Panc1 (cell line): Measurements from ENCODE around the gene CPAMD8. TPM values are rescaled to one million over a fixed set of nuclear protein-coding genes. Genes with fewer than 3 reads are reported as not detected.

Source experiments
- ATAC-seq: fragments of 200-7000 bp; cut with Tn5 transposase; 2 replicates; pipeline ENCODE4 v1.9.1; 2020; ENCODE audit warnings: mild to moderate bottlenecking, moderate library complexity
- BruUV-seq: library from RNA; stranded (reverse); fragments of 400-500 nt; replicated peaks from 2 replicates; lab custom pipeline; 2021; lab: Mats Ljungman, UMichigan
- CTCF ChIA-PET: fragments of 300-600 bp; sonication (Branson Sonifier 250); formaldehyde crosslinking; loops from one replicate; lab custom pipeline; 2022; ENCODE audit warnings: antibody characterized with exemption; lab: Charles Lee
- POLR2A ChIA-PET: fragments of 300-600 bp; sonication (Branson Sonifier 250); formaldehyde crosslinking; loops from one replicate; lab custom pipeline; 2022; ENCODE audit warnings: antibody characterized with exemption; lab: Charles Lee
- DNase-seq: peaks from one replicate; pipeline ENCODE4 v3.0.0-alpha.2; 2010; ENCODE audit warnings: low read depth, low spot score
- H3K27ac ChIP-seq: 2 replicates; pipeline ENCODE4 v1.5.1; 2011; ENCODE audit warnings: mild to moderate bottlenecking, low read length, inconsistent platforms
- H3K27me3 ChIP-seq: fragments of 200-500 bp; sonication (Bioruptor generic); 2 replicates; pipeline ENCODE4 v1.6.0; 2014; ENCODE audit warnings: low read length, inconsistent platforms; ENCODE audit not compliant: control insufficient read depth, insufficient read depth
- H3K36me3 ChIP-seq: fragments of 200-500 bp; sonication (Bioruptor generic); 2 replicates; pipeline ENCODE4 v1.5.1; 2014; ENCODE audit warnings: inconsistent platforms, mild to moderate bottlenecking, low read length, moderate library complexity; ENCODE audit not compliant: control insufficient read depth, insufficient read depth
- H3K4me1 ChIP-seq: 2 replicates; pipeline ENCODE4 v1.5.1; 2011; ENCODE audit warnings: inconsistent platforms, mild to moderate bottlenecking, low read length, moderate library complexity; ENCODE audit not compliant: control insufficient read depth, insufficient read depth
- H3K4me3 ChIP-seq, 2 experiments: 2 replicates each; pipeline ENCODE4 v1.5.1; 2011 to 2012; ENCODE audit warnings: low read depth in 2 of 2, low read length in 2 of 2, mild to moderate bottlenecking in 2 of 2, inconsistent platforms in 1 of 2, moderate library complexity in 1 of 2
- H3K9me3 ChIP-seq: fragments of 200-500 bp; sonication (Bioruptor generic); 2 replicates; pipeline ENCODE4 v1.5.1; 2014; ENCODE audit warnings: low read depth, mild to moderate bottlenecking, inconsistent platforms, low read length, moderate library complexity; ENCODE audit not compliant: control insufficient read depth, insufficient read depth
- POLR2AphosphoS5 ChIP-seq: IDR thresholded peaks from 2 replicates; pipeline ENCODE4 v1.6.1; 2012; ENCODE audit warnings: mild to moderate bottlenecking, low read depth, low read length, moderate library complexity
- SIN3A ChIP-seq: IDR thresholded peaks from 2 replicates; pipeline ENCODE4 v1.6.1; 2012; ENCODE audit warnings: low read depth, mild to moderate bottlenecking, low read length, moderate library complexity, borderline replicate concordance; ENCODE audit not compliant: insufficient read depth
- TCF7L2 ChIP-seq: IDR thresholded peaks from 2 replicates; pipeline ENCODE4 v1.6.1; 2011; ENCODE audit warnings: mild to moderate bottlenecking, low read depth, low read length, inconsistent platforms
- in situ Hi-C: cut with HindIII; loops from 2 replicates; pipeline ENCODE4 v1.10.0; 2016; ENCODE audit warnings: low sequenced_read_pairs, low pct_unique_long_range_greater_than_20kb
- intact Hi-C: fragments of 100-400 bp; cut with micrococcal nuclease; formaldehyde crosslinking; loops from one replicate; pipeline ENCODE4 v1.10.0; 2022; ENCODE audit not compliant: unreplicated experiment
- total RNA-seq: library from RNA; stranded (reverse); gene quantifications from one replicate; pipeline ENCODE4 v1.2.1, GENCODE V29; 2021; ENCODE audit not compliant: unreplicated experiment
- TF ChIP-seq, protein P1 (sequence below), 2 experiments: IDR thresholded peaks; 2 replicates each; pipeline ENCODE4 v1.6.1; 2011 to 2012; ENCODE audit warnings: low read depth in 2 of 2, control low read depth in 1 of 2, low read length in 1 of 2, mild to moderate bottlenecking in 1 of 2, moderate library complexity in 1 of 2; ENCODE audit not compliant: insufficient read depth in 1 of 2
- TF ChIP-seq, protein P2 (sequence below): fragments of 450-650 bp; IDR thresholded peaks from 2 replicates; pipeline ENCODE4 v1.5.1; 2017; ENCODE audit warnings: mild to moderate bottlenecking

The CPAMD8 gene
- total RNA-seq, 1 experiment from 2014 or later, result 2.0 TPM

DNA sequence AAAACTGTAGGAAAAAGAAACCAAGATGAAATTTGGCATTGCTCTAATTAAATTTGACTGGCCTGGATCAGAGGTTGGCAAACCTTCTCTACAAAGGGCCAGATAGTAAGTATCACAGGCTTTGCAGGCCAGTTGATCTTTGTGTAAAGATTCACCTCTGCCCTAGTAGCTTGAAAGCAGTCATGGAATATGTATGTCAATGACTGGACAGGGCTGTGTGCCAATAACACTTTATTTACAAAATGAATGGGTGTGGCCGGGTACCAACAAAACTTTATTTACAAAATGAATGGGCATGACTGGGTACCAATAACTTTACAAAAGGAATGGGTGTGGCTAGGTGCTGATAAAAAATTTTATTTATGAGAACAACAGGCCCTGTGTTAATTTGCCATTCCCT, 177.4 kb downstream of the CPAMD8 start:
- POLR2A ChIA-PET, result no interaction called here

DNA sequence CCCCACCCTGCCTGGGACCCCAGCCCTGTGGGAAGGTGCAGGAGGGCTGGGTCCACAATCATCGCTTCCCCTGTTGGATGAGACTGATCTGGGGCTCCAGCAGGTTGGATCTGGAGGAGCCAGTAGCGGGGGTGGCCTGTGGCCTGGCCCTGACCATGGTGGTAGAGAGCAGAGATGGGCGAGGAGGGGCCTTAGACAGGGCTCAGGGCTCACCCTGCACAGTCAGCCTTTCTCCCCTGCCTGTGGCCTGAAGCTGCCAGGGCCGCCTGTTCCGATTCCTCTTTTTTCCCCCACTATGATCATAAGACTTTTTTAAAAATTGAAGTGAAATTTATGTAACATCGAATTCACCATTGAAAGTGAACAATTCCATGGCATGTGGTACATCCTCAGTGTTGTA, 179.2 kb downstream of the CPAMD8 start:
- no peaks in the 10 kb centered on the region for H3K27me3 ChIP-seq
- in situ Hi-C loops (no loop called here), intact Hi-C loops (no loop called here)
- DNase-seq, result no peak
- H3K4me3 ChIP-seq, result no peak overlapping the region
- ATAC-seq, result no peak
- H3K27ac ChIP-seq, result no peak overlapping the region
- CTCF ChIA-PET, result no interaction called here
- TF ChIP-seq TCF7L2 (no peak), POLR2AphosphoS5 (no peak)
- BruUV-seq, result no TSS peak
- POLR2A ChIA-PET, result no interaction called here
- peaks cover 2% of the 10 kb centered on the region for H3K36me3 ChIP-seq
- no peaks in the 10 kb centered on the region for H3K9me3 ChIP-seq
- no peaks in the 10 kb centered on the region for H3K4me1 ChIP-seq

More for the DNA sequence above, 177.4 kb downstream of the CPAMD8 start:
- no peak overlapping the region for H3K27ac ChIP-seq
- H3K36me3 ChIP-seq, result peaks cover 2% of the 10 kb centered on the region
- CTCF ChIA-PET, result no interaction called here
- intact Hi-C loops, result no loop called here
- H3K4me1 ChIP-seq, result no peaks in the 10 kb centered on the region
- in situ Hi-C loops, result no loop called here
- H3K4me3 ChIP-seq, result no peak overlapping the region
- TF ChIP-seq TCF7L2 (no peak), SIN3A (no peak), POLR2AphosphoS5 (no peak)
- TF ChIP-seq, protein P1, sequence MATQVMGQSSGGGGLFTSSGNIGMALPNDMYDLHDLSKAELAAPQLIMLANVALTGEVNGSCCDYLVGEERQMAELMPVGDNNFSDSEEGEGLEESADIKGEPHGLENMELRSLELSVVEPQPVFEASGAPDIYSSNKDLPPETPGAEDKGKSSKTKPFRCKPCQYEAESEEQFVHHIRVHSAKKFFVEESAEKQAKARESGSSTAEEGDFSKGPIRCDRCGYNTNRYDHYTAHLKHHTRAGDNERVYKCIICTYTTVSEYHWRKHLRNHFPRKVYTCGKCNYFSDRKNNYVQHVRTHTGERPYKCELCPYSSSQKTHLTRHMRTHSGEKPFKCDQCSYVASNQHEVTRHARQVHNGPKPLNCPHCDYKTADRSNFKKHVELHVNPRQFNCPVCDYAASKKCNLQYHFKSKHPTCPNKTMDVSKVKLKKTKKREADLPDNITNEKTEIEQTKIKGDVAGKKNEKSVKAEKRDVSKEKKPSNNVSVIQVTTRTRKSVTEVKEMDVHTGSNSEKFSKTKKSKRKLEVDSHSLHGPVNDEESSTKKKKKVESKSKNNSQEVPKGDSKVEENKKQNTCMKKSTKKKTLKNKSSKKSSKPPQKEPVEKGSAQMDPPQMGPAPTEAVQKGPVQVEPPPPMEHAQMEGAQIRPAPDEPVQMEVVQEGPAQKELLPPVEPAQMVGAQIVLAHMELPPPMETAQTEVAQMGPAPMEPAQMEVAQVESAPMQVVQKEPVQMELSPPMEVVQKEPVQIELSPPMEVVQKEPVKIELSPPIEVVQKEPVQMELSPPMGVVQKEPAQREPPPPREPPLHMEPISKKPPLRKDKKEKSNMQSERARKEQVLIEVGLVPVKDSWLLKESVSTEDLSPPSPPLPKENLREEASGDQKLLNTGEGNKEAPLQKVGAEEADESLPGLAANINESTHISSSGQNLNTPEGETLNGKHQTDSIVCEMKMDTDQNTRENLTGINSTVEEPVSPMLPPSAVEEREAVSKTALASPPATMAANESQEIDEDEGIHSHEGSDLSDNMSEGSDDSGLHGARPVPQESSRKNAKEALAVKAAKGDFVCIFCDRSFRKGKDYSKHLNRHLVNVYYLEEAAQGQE (IDR thresholded peaks at IDR 0.05; ENCODE audit: insufficient read depth in 1 of 2, low read depth in 2 of 2, low read length in 1 of 2), result no peak
- TF ChIP-seq, protein P2, sequence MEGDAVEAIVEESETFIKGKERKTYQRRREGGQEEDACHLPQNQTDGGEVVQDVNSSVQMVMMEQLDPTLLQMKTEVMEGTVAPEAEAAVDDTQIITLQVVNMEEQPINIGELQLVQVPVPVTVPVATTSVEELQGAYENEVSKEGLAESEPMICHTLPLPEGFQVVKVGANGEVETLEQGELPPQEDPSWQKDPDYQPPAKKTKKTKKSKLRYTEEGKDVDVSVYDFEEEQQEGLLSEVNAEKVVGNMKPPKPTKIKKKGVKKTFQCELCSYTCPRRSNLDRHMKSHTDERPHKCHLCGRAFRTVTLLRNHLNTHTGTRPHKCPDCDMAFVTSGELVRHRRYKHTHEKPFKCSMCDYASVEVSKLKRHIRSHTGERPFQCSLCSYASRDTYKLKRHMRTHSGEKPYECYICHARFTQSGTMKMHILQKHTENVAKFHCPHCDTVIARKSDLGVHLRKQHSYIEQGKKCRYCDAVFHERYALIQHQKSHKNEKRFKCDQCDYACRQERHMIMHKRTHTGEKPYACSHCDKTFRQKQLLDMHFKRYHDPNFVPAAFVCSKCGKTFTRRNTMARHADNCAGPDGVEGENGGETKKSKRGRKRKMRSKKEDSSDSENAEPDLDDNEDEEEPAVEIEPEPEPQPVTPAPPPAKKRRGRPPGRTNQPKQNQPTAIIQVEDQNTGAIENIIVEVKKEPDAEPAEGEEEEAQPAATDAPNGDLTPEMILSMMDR, result no peak
- ATAC-seq, result no peak
- TSS peak; percentile 24 for BruUV-seq
- DNase-seq, result peak; percentile 47
- H3K27me3 ChIP-seq, result no peaks in the 10 kb centered on the region
- no peaks in the 10 kb centered on the region for H3K9me3 ChIP-seq

DNA sequence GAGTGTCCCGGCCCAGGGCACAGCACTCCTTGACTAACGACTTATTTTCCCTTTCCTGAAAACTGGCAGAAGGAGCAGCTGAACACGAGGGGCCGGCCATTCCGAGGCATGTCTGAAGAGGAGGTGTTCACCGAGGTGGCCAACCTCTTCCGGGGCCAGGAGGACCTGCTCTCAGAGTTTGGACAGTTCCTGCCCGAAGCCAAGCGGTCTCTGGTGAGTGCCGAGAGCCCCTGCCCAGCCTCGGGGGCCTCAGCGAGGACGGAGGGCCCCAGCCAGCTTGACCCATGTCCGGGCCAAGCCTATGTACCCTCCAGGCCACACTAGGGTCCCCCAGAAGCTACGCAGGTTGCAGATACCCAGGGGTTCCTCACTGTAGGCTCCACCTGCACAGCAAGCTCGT, 179.7 kb downstream of the CPAMD8 start:
- no peaks in the 10 kb centered on the region for H3K27me3 ChIP-seq
- no peak overlapping the region for H3K27ac ChIP-seq
- no peaks in the 10 kb centered on the region for H3K4me1 ChIP-seq
- H3K9me3 ChIP-seq, result no peaks in the 10 kb centered on the region
- CTCF ChIA-PET, result no interaction called here
- BruUV-seq, result no TSS peak
- POLR2A ChIA-PET, result no interaction called here
- no peak for ATAC-seq
- intact Hi-C loops (no loop called here), in situ Hi-C loops (no loop called here)
- no peak overlapping the region for H3K4me3 ChIP-seq
- no peak for DNase-seq
- TF ChIP-seq POLR2AphosphoS5, result no peak
- TF ChIP-seq SIN3A, result no peak
- TF ChIP-seq, protein P2, result no peak
- TF ChIP-seq, protein P1 (IDR thresholded peaks at IDR 0.05; ENCODE audit: insufficient read depth in 1 of 2, low read depth in 2 of 2, low read length in 1 of 2), result no peak
- TF ChIP-seq TCF7L2, result no peak
- peaks cover 2% of the 10 kb centered on the region for H3K36me3 ChIP-seq
